MM.1S (cell line): ENCODE measurements around the gene ENOX2.

ENCODE experiments used
- DNase-seq: peaks from one replicate; pipeline ENCODE4 v3.0.0-alpha.2; 2015
- H2AFZ ChIP-seq: fragments of 300-600 bp; sonication (generic); 2 replicates; pipeline ENCODE4 v1.6.0; 2016; ENCODE audit warnings: antibody characterized with exemption, low read length
- H3F3A ChIP-seq: fragments of 300-600 bp; sonication (generic); 2 replicates; pipeline ENCODE4 v1.6.1; 2016; ENCODE audit warnings: mild to moderate bottlenecking, antibody characterized with exemption, low read length, moderate library complexity, mixed read lengths; ENCODE audit not compliant: insufficient read depth
- H3K27ac ChIP-seq: fragments of 300-600 bp; sonication (generic); 2 replicates; pipeline ENCODE4 v1.5.1; 2016; ENCODE audit warnings: mild to moderate bottlenecking, low read length
- H3K27me3 ChIP-seq: fragments of 300-600 bp; sonication (generic); replicated peaks from 2 replicates; pipeline ENCODE4 v1.6.0; 2016; ENCODE audit warnings: low read length; ENCODE audit not compliant: insufficient read depth
- H3K36me3 ChIP-seq: fragments of 300-600 bp; sonication (generic); replicated peaks from 2 replicates; pipeline ENCODE4 v1.6.1; 2016; ENCODE audit warnings: mild to moderate bottlenecking, low read length, mixed read lengths; ENCODE audit not compliant: insufficient read depth
- H3K4me1 ChIP-seq: fragments of 300-600 bp; sonication (generic); 2 replicates; pipeline ENCODE4 v1.6.1; 2016; ENCODE audit warnings: low read length, mixed read lengths
- H3K4me2 ChIP-seq: fragments of 300-600 bp; sonication (generic); 2 replicates; pipeline ENCODE4 v1.6.0; 2016; ENCODE audit warnings: low read depth, low read length
- H3K4me3 ChIP-seq: fragments of 300-600 bp; sonication (generic); 2 replicates; pipeline ENCODE4 v1.5.1; 2016; ENCODE audit warnings: low read length, mixed read lengths
- H3K79me2 ChIP-seq: fragments of 300-600 bp; sonication (generic); 2 replicates; pipeline ENCODE4 v1.6.1; 2016; ENCODE audit warnings: mixed run types, low read length, mixed read lengths
- H3K9ac ChIP-seq: fragments of 300-600 bp; sonication (generic); 2 replicates; pipeline ENCODE4 v1.6.1; 2016; ENCODE audit warnings: low read length, mixed read lengths
- H3K9me2 ChIP-seq: fragments of 300-600 bp; sonication (generic); replicated peaks from 2 replicates; pipeline ENCODE4 v1.6.1; 2016; ENCODE audit warnings: mild to moderate bottlenecking, low read length, mixed read lengths; ENCODE audit not compliant: insufficient read depth
- H3K9me3 ChIP-seq: fragments of 300-600 bp; sonication (generic); replicated peaks from 2 replicates; pipeline ENCODE4 v1.6.1; 2016; ENCODE audit warnings: mild to moderate bottlenecking, low read length, mixed read lengths; ENCODE audit not compliant: insufficient read depth
- H4K20me1 ChIP-seq: fragments of 300-600 bp; sonication (generic); 2 replicates; pipeline ENCODE4 v1.6.1; 2016; ENCODE audit warnings: mild to moderate bottlenecking, low read length, moderate library complexity, mixed read lengths; ENCODE audit not compliant: insufficient read depth
- EZH2 ChIP-seq: fragments of 300-600 bp; sonication (generic); optimal IDR thresholded peaks from 2 replicates; pipeline ENCODE3; 2017; ENCODE audit warnings: low read depth, mild to moderate bottlenecking, antibody characterized with exemption, low read length, mixed read lengths
- EZH2phosphoT487 ChIP-seq: fragments of 300-600 bp; sonication (generic); IDR thresholded peaks from 2 replicates; pipeline ENCODE4 v1.6.1; 2018; ENCODE audit warnings: antibody characterized with exemption, low read length
- TF ChIP-seq, protein P1 (sequence below): fragments of 300-600 bp; sonication (generic); IDR thresholded peaks from 2 replicates; pipeline ENCODE4 v1.5.1; 2016; ENCODE audit warnings: antibody characterized with exemption, low read length, mixed read lengths

The ENOX2 gene

DNA sequence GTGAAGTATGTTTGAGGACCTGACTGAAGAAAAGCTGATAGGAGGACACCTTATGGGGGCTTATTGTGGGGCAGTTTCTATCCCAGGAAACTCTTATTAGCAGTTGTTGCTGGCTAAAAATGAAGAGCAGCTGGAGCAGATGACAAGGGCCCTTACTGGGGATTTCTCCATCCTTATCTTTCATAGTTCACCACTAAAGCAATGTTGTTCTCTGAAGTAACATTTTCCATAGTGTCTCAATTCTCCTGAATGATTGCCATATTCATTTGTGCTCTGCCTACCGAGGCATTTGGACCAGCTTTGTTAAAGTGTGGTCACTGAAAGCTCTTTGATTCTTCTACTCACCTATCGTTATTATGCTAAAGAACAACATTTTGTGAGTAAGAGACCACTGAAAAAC is 7.7 kb downstream of the ENOX2 start:
- H3K9ac ChIP-seq, result no peak overlapping the region
- H2AFZ ChIP-seq, result no peak overlapping the region
- H3K4me2 ChIP-seq, result no peak overlapping the region
- H3K27ac ChIP-seq, result no peak overlapping the region
- no peaks in the 10 kb centered on the region for H3F3A ChIP-seq
- H3K79me2 ChIP-seq, result no peaks in the 10 kb centered on the region
- no peak for DNase-seq
- H3K9me2 ChIP-seq, result no peaks in the 10 kb centered on the region
- no peaks in the 10 kb centered on the region for H4K20me1 ChIP-seq
- H3K4me3 ChIP-seq, result no peak overlapping the region
- H3K9me3 ChIP-seq, result no peaks in the 10 kb centered on the region
- no peaks in the 10 kb centered on the region for H3K27me3 ChIP-seq
- no peaks in the 10 kb centered on the region for H3K36me3 ChIP-seq
- no peaks in the 10 kb centered on the region for H3K4me1 ChIP-seq
- TF ChIP-seq, protein P1, sequence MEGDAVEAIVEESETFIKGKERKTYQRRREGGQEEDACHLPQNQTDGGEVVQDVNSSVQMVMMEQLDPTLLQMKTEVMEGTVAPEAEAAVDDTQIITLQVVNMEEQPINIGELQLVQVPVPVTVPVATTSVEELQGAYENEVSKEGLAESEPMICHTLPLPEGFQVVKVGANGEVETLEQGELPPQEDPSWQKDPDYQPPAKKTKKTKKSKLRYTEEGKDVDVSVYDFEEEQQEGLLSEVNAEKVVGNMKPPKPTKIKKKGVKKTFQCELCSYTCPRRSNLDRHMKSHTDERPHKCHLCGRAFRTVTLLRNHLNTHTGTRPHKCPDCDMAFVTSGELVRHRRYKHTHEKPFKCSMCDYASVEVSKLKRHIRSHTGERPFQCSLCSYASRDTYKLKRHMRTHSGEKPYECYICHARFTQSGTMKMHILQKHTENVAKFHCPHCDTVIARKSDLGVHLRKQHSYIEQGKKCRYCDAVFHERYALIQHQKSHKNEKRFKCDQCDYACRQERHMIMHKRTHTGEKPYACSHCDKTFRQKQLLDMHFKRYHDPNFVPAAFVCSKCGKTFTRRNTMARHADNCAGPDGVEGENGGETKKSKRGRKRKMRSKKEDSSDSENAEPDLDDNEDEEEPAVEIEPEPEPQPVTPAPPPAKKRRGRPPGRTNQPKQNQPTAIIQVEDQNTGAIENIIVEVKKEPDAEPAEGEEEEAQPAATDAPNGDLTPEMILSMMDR, result no peak
- no peak for TF ChIP-seq EZH2phosphoT487
- TF ChIP-seq EZH2, result no peak

DNA sequence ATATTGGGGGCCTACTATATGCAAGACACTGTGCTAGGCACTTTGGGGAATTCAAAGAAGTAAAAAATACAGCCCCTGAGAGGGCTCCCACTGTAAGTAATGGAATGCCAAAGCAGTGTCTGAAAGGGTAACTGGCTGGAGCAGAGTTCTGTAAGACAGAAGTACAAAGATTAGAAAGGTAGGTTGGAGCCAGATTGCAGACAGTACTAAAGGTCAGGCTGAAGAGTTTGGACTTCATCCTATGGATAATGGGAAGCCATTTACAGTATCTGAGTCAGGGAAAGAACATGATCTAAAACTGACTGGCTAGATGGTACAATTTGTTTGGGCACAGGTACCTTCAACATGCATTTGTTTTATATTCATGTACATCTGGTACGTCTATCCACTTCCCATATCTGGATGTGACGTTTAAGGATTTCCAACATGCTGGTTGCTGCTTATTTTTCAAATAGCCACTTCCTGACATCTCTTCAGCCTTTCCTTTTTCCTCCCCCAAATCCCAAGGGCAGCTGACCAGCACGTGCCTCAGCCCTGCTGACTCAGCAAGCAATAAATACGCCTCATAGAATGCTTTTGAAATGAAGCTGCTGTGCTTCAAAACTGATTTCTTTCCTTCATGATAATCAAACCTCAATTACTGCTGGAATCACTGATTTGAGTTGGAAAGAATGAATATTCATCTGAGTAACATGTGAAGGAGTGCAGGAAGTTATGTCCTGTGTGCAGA is 9.5 kb downstream of the ENOX2 start:
- Histone ChIP-seq H3K4me2 (no peak overlapping the region), H3F3A (no peaks in the 10 kb centered on the region)
- TF ChIP-seq, protein P1, result no peak
- TF ChIP-seq EZH2phosphoT487, result no peak
- no peak for TF ChIP-seq EZH2

DNA sequence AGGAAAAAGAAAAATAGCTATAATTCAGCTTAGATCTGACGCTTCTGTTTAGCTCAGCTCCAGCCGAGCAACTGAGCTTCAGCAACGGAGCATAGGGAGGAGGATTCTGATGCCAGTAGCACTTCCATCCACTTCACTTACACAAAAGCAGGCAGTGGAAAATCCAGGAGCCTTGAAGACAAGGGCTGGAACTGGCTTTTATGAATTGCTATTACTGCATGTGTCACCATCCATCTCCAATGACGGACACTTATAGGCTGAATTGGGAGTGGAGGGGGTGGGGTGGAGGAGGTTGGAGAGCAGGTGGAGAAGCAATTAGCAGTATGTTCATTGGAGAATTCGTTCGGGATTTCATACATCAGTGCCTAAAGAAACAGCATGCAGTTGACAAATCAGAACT is 15.6 kb downstream of the ENOX2 start:
- no peak for TF ChIP-seq EZH2
- no peak for TF ChIP-seq EZH2phosphoT487
- TF ChIP-seq, protein P1, result no peak
- H3K36me3 ChIP-seq, result no peaks in the 10 kb centered on the region
- no peak for DNase-seq
- H2AFZ ChIP-seq, result no peak overlapping the region
- H3K27me3 ChIP-seq, result no peaks in the 10 kb centered on the region
- H3F3A ChIP-seq, result no peaks in the 10 kb centered on the region
- H3K79me2 ChIP-seq, result no peaks in the 10 kb centered on the region
- H3K4me2 ChIP-seq, result no peak overlapping the region
- no peaks in the 10 kb centered on the region for H3K9me2 ChIP-seq
- no peak overlapping the region for H3K27ac ChIP-seq
- H3K4me3 ChIP-seq, result no peak overlapping the region
- H3K9me3 ChIP-seq, result no peaks in the 10 kb centered on the region
- H3K4me1 ChIP-seq, result no peaks in the 10 kb centered on the region
- no peaks in the 10 kb centered on the region for H4K20me1 ChIP-seq
- H3K9ac ChIP-seq, result no peak overlapping the region

More for the DNA sequence above, 9.5 kb downstream of the ENOX2 start:
- Histone ChIP-seq H3K4me3 (no peak overlapping the region), H3K9ac (no peak overlapping the region), H3K9me2 (no peaks in the 10 kb centered on the region), H3K36me3 (no peaks in the 10 kb centered on the region), H3K4me1 (no peaks in the 10 kb centered on the region), H3K27ac (no peak overlapping the region), H3K9me3 (no peaks in the 10 kb centered on the region), H3K27me3 (no peaks in the 10 kb centered on the region), H2AFZ (no peak overlapping the region), H3K79me2 (no peaks in the 10 kb centered on the region), H4K20me1 (no peaks in the 10 kb centered on the region)
- DNase-seq, result no peak
